ENCODE measurements around the gene TMEM270. TPM values are rescaled to one million over a fixed set of nuclear protein-coding genes. Genes with fewer than 3 reads are reported as not detected.

The TMEM270 gene
- total RNA-seq, 2 experiments from 2014 or later: not detected

DNA sequence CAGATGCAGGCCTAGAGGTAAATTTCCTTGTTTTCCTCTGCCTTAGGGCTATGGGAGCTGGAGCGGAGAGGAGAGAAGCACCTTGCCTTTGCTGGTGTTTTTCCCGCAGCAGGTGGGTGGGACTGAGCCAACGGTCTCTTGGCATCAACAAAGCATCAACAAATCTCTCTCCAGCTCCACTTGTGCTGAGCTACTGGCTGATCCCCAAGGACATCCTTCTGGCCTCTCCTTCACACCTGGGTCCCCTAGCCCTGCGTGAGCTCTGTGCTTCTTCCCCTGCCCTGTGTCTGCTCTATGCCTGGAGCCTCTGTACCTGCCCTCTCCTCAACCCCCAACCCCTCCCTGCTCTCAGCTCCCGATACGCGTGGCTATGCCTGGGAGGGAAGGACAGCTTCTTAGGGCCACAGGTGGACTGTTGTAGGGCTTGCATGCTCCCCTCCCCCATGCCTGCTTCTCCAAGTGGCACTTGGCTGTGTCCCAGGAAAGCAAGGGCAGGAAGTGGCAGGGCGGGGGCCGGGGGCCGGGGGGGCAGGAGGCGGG lies 33.3 kb upstream of the TMEM270 start:
- Mint-ChIP-seq H3K4me1 (peaks cover 26% of the 10 kb centered on the region), H3K36me3 (ENCODE audit: low read depth) (no peaks in the 10 kb centered on the region), H3K9me3 (ENCODE audit: low read depth) (no peaks in the 10 kb centered on the region), H3K27ac (no peak overlapping the region), H3K4me3 (no peak overlapping the region), H3K27me3 (peaks cover 5% of the 10 kb centered on the region)
- intact Hi-C loops (cut with DNase I, micrococcal nuclease): no loop called here
- CTCF ChIA-PET: interaction anchor here (1.4 to 2.8 kb wide), 2 partner anchors 16 to 27 kb away, joined by 3 to 11 read pairs; no protein-coding TSS in a partner anchor
- DNase-seq (no peak), ATAC-seq (no peak)
- POLR2A ChIA-PET: no interaction called here

- peaks cover 5% of the 10 kb centered on the region for H3K27me3 Mint-ChIP-seq
- H3K9me3 Mint-ChIP-seq (ENCODE audit: low read depth): no peaks in the 10 kb centered on the region
- ChIA-PET CTCF (interaction anchor here (1.4 kb wide), 1 partner anchor 16 kb away, joined by 3 read pairs; no protein-coding TSS in a partner anchor), POLR2A (no interaction called here)
- peak; percentile 95 for ATAC-seq
- intact Hi-C loops (cut with DNase I, micrococcal nuclease): no loop called here
- peaks cover 26% of the 10 kb centered on the region for H3K4me1 Mint-ChIP-seq
- H3K27ac Mint-ChIP-seq: no peak overlapping the region
- no peaks in the 10 kb centered on the region for H3K36me3 Mint-ChIP-seq (ENCODE audit: low read depth)
- peak; percentile 50 for DNase-seq
- H3K4me3 Mint-ChIP-seq: no peak overlapping the region
Measured at GRCh38 chr7:73828107-73828803, 32.7 kb upstream of the TMEM270 start.

DNA sequence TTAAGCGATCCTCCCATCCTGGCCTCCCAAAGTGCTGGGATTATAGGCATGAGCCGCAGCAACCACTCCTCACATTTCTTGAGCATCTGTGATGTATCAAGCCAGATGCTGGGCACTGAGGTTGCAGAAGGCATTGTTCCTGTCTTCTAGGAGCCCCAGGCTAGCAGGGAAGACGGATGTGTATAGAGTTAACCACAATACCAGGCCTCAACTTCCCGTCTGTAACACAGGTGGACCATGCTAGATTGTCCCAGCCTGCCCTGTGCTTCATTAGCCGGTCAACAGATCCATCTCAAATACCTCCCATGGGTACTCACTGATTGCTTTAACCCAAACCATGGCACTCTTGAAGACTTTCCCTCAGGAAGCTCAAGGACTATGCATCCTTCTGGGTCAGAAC lies 32.0 kb upstream of the TMEM270 start:
- ChIA-PET POLR2A (no interaction called here), CTCF (interaction anchor here (0.5 kb wide), 1 partner anchor 51 kb away, joined by 3 read pairs; no protein-coding TSS in a partner anchor)
- intact Hi-C loops (cut with DNase I, micrococcal nuclease): no loop called here
- ATAC-seq (no peak), DNase-seq (no peak)
- Mint-ChIP-seq H3K9me3 (ENCODE audit: low read depth) (no peaks in the 10 kb centered on the region), H3K4me1 (peaks cover 26% of the 10 kb centered on the region), H3K36me3 (ENCODE audit: low read depth) (no peaks in the 10 kb centered on the region), H3K27ac (no peak overlapping the region), H3K4me3 (no peak overlapping the region), H3K27me3 (peaks cover 5% of the 10 kb centered on the region)

GRCh38 chr7:73829505-73829904 lies 31.5 kb upstream of the TMEM270 start:
- intact Hi-C loops (cut with DNase I, micrococcal nuclease): no loop called here
- Mint-ChIP-seq H3K9me3 (ENCODE audit: low read depth) (no peaks in the 10 kb centered on the region), H3K36me3 (ENCODE audit: low read depth) (no peaks in the 10 kb centered on the region), H3K4me1 (peaks cover 23% of the 10 kb centered on the region), H3K27me3 (peaks cover 5% of the 10 kb centered on the region), H3K27ac (no peak overlapping the region), H3K4me3 (no peak overlapping the region)
- ChIA-PET CTCF (interaction anchor here (0.5 to 1.0 kb wide), 2 partner anchors 21 to 52 kb away, joined by 3 read pairs; no protein-coding TSS in a partner anchor), POLR2A (no interaction called here)
- DNase-seq: no peak
- ATAC-seq: no peak

GRCh38 chr7:73829921-73830680 lies 30.9 kb upstream of the TMEM270 start:
- DNase-seq: no peak
- Mint-ChIP-seq H3K9me3 (ENCODE audit: low read depth) (no peaks in the 10 kb centered on the region), H3K4me3 (no peak overlapping the region), H3K27me3 (peaks cover 5% of the 10 kb centered on the region), H3K27ac (no peak overlapping the region), H3K36me3 (ENCODE audit: low read depth) (no peaks in the 10 kb centered on the region), H3K4me1 (peaks cover 23% of the 10 kb centered on the region)
- no peak for ATAC-seq
- CTCF ChIA-PET: interaction anchor here (1.0 kb wide), 1 partner anchor 20 kb away, joined by 3 read pairs; no protein-coding TSS in a partner anchor
- intact Hi-C loops (cut with DNase I, micrococcal nuclease): no loop called here
- POLR2A ChIA-PET: no interaction called here

GRCh38 chr7:73830681-73831583 lies 30.0 kb upstream of the TMEM270 start, which contains the start of gene CLDN4:
Gene CLDN4 (plus strand): TSS chr7:73830996. CDS start chr7:73831202, 206 bp downstream.
- no peak for ATAC-seq

GRCh38 chr7:73831584-73831833 lies 29.4 kb upstream of the TMEM270 start:
- Mint-ChIP-seq H3K4me1 (peaks cover 22% of the 10 kb centered on the region), H3K9me3 (ENCODE audit: low read depth) (no peaks in the 10 kb centered on the region), H3K36me3 (ENCODE audit: low read depth) (no peaks in the 10 kb centered on the region), H3K4me3 (no peak overlapping the region), H3K27me3 (peaks cover 5% of the 10 kb centered on the region), H3K27ac (no peak overlapping the region)
- ATAC-seq (no peak), DNase-seq (no peak)
- CTCF ChIA-PET: no interaction called here
- intact Hi-C loops (cut with DNase I, micrococcal nuclease): no loop called here
- POLR2A ChIA-PET: no interaction called here

More at GRCh38 chr7:73830681-73831583, 30.0 kb upstream of the TMEM270 start, which contains the start of gene CLDN4:
- ChIA-PET CTCF (no interaction called here), POLR2A (no interaction called here)
- Mint-ChIP-seq H3K27ac (no peak within 1 kb of the TSS), H3K4me1 (peaks cover 23% of the 10 kb centered on the region), H3K36me3 (ENCODE audit: low read depth) (no peaks in the 10 kb centered on the region), H3K9me3 (ENCODE audit: low read depth) (no peaks in the 10 kb centered on the region), H3K4me3 (no peak within 1 kb of the TSS), H3K27me3 (peaks cover 5% of the 10 kb centered on the region)
- DNase-seq: no peak
- intact Hi-C loops (cut with DNase I, micrococcal nuclease): no loop called here

GRCh38 chr7:73831834-73832651 lies 28.9 kb upstream of the TMEM270 start:
- Mint-ChIP-seq H3K27ac (no peak overlapping the region), H3K4me3 (no peak overlapping the region), H3K4me1 (peaks cover 17% of the 10 kb centered on the region), H3K9me3 (ENCODE audit: low read depth) (no peaks in the 10 kb centered on the region), H3K27me3 (peaks cover 5% of the 10 kb centered on the region), H3K36me3 (ENCODE audit: low read depth) (no peaks in the 10 kb centered on the region)
- DNase-seq (no peak), ATAC-seq (no peak)
- POLR2A ChIA-PET: interaction anchor here (0.6 kb wide), 1 partner anchor 267 kb away, joined by 4 read pairs; no protein-coding TSS in a partner anchor
- intact Hi-C loops (cut with DNase I, micrococcal nuclease): no loop called here
- CTCF ChIA-PET: interaction anchor here (1.0 kb wide), 1 partner anchor 20 kb away, joined by 3 read pairs; no protein-coding TSS in a partner anchor

DNA sequence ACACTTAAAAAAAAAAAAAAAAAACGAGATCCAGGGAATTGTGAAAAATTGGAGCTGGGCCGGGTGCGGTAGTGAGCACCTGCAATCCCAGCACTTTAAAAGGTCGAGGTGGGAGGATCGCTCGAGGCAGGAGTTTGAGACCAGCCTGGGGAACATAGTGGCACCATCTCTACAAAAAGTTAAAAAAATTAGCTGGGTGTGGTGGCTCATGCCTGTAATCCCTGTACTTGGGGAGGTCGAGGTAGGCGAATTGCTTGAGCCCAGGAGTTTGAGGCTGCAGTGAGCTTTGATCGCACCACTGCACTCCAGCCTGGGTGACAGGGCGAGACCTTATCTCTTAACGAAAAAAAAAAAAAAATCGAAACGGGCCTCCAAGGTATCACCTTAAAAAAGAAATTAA lies 28.2 kb upstream of the TMEM270 start:
- ChIA-PET POLR2A (interaction anchor here (0.6 kb wide), 1 partner anchor 267 kb away, joined by 4 read pairs; no protein-coding TSS in a partner anchor), CTCF (interaction anchor here (1.0 kb wide), 1 partner anchor 21 kb away, joined by 3 read pairs; no protein-coding TSS in a partner anchor)
- no peak overlapping the region for H3K4me3 Mint-ChIP-seq
- no peaks in the 10 kb centered on the region for H3K36me3 Mint-ChIP-seq (ENCODE audit: low read depth)
- intact Hi-C loops (cut with DNase I, micrococcal nuclease): no loop called here
- ATAC-seq (no peak), DNase-seq (no peak)
- peaks cover 3% of the 10 kb centered on the region for H3K27me3 Mint-ChIP-seq
- no peaks in the 10 kb centered on the region for H3K9me3 Mint-ChIP-seq (ENCODE audit: low read depth)
- no peak overlapping the region for H3K27ac Mint-ChIP-seq
- peaks cover 9% of the 10 kb centered on the region for H3K4me1 Mint-ChIP-seq

- no peaks in the 10 kb centered on the region for H3K9me3 Mint-ChIP-seq (ENCODE audit: low read depth)
- CTCF ChIA-PET: interaction anchor here (1.0 kb wide), 1 partner anchor 21 kb away, joined by 3 read pairs; no protein-coding TSS in a partner anchor
- H3K27me3 Mint-ChIP-seq: peaks cover 3% of the 10 kb centered on the region
- peaks cover 5% of the 10 kb centered on the region for H3K4me1 Mint-ChIP-seq
- ATAC-seq (no peak), DNase-seq (no peak)
- no peak overlapping the region for H3K4me3 Mint-ChIP-seq
- intact Hi-C loops (cut with DNase I, micrococcal nuclease): no loop called here
- no peaks in the 10 kb centered on the region for H3K36me3 Mint-ChIP-seq (ENCODE audit: low read depth)
- no peak overlapping the region for H3K27ac Mint-ChIP-seq
- POLR2A ChIA-PET: no interaction called here
Measured at GRCh38 chr7:73833251-73833919, 27.6 kb upstream of the TMEM270 start.
